ENCODE results near the gene B4GAT1.

Gene B4GAT1

GRCh38 chr11:66330931-66331330, 16.5 kb downstream of the B4GAT1 start:
- Histone ChIP-seq H3K9me3 (ENCODE audit: control insufficient read depth, low read length) (no peaks in the 10 kb centered on the region), H3K79me1 (replicated peaks; ENCODE audit: low read length, poor library complexity, severe bottlenecking) (peaks cover 13% of the 10 kb centered on the region)
- DNase-seq = no peak

GRCh38 chr11:66329165-66329673, 18.2 kb downstream of the B4GAT1 start:
- H3K79me1 ChIP-seq (replicated peaks; ENCODE audit: low read length, poor library complexity, severe bottlenecking) = peaks cover 13% of the 10 kb centered on the region
- no peak overlapping the region for H3K4me3 ChIP-seq (ENCODE audit: insufficient read depth in 1 of 2, low read depth in 1 of 2, low read length in 2 of 2)
- H4K91ac ChIP-seq (ENCODE audit: low read length) = no peak overlapping the region
- H3K4me1 ChIP-seq (ENCODE audit: control insufficient read depth, insufficient read depth, low read depth, low read length) = peaks cover 70% of the 10 kb centered on the region
- H2AK5ac ChIP-seq (ENCODE audit: low read length, severe bottlenecking) = no peak overlapping the region
- no peaks in the 10 kb centered on the region for H3K9me3 ChIP-seq (ENCODE audit: control insufficient read depth, low read length)
- WGBS = 93% methylated on average over 3 of the region's 3 CpGs
- no peak overlapping the region for H3K23ac ChIP-seq (ENCODE audit: low read length in 2 of 2)
- H4K8ac ChIP-seq (ENCODE audit: low read length) = peak overlapping the region; percentile 66
- no peak overlapping the region for H3K4me2 ChIP-seq (ENCODE audit: low read length, poor library complexity, severe bottlenecking)
- peak overlapping the region in 1 of 2 experiments; percentile 11 for H3K18ac ChIP-seq (ENCODE audit: low read depth in 1 of 2, low read length in 2 of 2)
- peak overlapping the region; percentile 85 for H3K9ac ChIP-seq (ENCODE audit: low read length)
- peaks cover 33 to 38% of the 10 kb centered on the region in 2 experiments for H3K36me3 ChIP-seq (ENCODE audit: control insufficient read depth in 1 of 2, insufficient read depth in 2 of 2, low read depth in 1 of 2, low read length in 2 of 2)
- no peak overlapping the region for H3K27ac ChIP-seq (ENCODE audit: low read length, poor library complexity, severe bottlenecking)
- H3K14ac ChIP-seq (ENCODE audit: low read length in 2 of 2) = no peak overlapping the region
- H2AFZ ChIP-seq (ENCODE audit: low read depth, low read length) = no peak overlapping the region
- DNase-seq = no peak
- H2BK120ac ChIP-seq (ENCODE audit: low read depth, low read length) = no peak overlapping the region
- no peaks in the 10 kb centered on the region for H3K27me3 ChIP-seq (ENCODE audit: control insufficient read depth in 1 of 2, insufficient read depth in 1 of 2, low read length in 2 of 2)
- H2BK5ac ChIP-seq (ENCODE audit: low read depth, low read length, poor library complexity, severe bottlenecking) = no peak overlapping the region
- H2BK12ac ChIP-seq (ENCODE audit: low read length in 2 of 2) = no peak overlapping the region
- H3K4ac ChIP-seq (ENCODE audit: low read depth in 1 of 2, low read length in 2 of 2) = no peak overlapping the region
- H2BK15ac ChIP-seq (ENCODE audit: low read depth, poor library complexity, severe bottlenecking) = no peak overlapping the region

More at GRCh38 chr11:66330931-66331330, 16.5 kb downstream of the B4GAT1 start:
- H2AK5ac ChIP-seq (ENCODE audit: low read length, severe bottlenecking) = peak overlapping the region; percentile 58
- peak overlapping the region; percentile 3 for H3K9ac ChIP-seq (ENCODE audit: low read length)
- WGBS = 89% methylated on average over 10 of the region's 10 CpGs
- peaks cover 67% of the 10 kb centered on the region for H3K4me1 ChIP-seq (ENCODE audit: control insufficient read depth, insufficient read depth, low read depth, low read length)
- H2BK120ac ChIP-seq (ENCODE audit: low read depth, low read length) = no peak overlapping the region
- H3K4me3 ChIP-seq (ENCODE audit: insufficient read depth in 1 of 2, low read depth in 1 of 2, low read length in 2 of 2) = no peak overlapping the region
- no peak overlapping the region for H3K27ac ChIP-seq (ENCODE audit: low read length, poor library complexity, severe bottlenecking)
- no peak overlapping the region for H4K8ac ChIP-seq (ENCODE audit: low read length)
- H3K18ac ChIP-seq (ENCODE audit: low read depth in 1 of 2, low read length in 2 of 2) = no peak overlapping the region
- no peak overlapping the region for H2AFZ ChIP-seq (ENCODE audit: low read depth, low read length)
- H4K91ac ChIP-seq (ENCODE audit: low read length) = no peak overlapping the region
- no peak overlapping the region for H3K4me2 ChIP-seq (ENCODE audit: low read length, poor library complexity, severe bottlenecking)
- no peak overlapping the region for H2BK15ac ChIP-seq (ENCODE audit: low read depth, poor library complexity, severe bottlenecking)
- peaks cover 38 to 43% of the 10 kb centered on the region in 2 experiments for H3K36me3 ChIP-seq (ENCODE audit: control insufficient read depth in 1 of 2, insufficient read depth in 2 of 2, low read depth in 1 of 2, low read length in 2 of 2)
- H3K4ac ChIP-seq (ENCODE audit: low read depth in 1 of 2, low read length in 2 of 2) = no peak overlapping the region
- no peak overlapping the region for H2BK12ac ChIP-seq (ENCODE audit: low read length in 2 of 2)
- H3K23ac ChIP-seq (ENCODE audit: low read length in 2 of 2) = no peak overlapping the region
- H2BK5ac ChIP-seq (ENCODE audit: low read depth, low read length, poor library complexity, severe bottlenecking) = no peak overlapping the region
- no peaks in the 10 kb centered on the region for H3K27me3 ChIP-seq (ENCODE audit: control insufficient read depth in 1 of 2, insufficient read depth in 1 of 2, low read length in 2 of 2)
- no peak overlapping the region for H3K14ac ChIP-seq (ENCODE audit: low read length in 2 of 2)

GRCh38 chr11:66328302-66329144, 18.9 kb downstream of the B4GAT1 start:
- Histone ChIP-seq H3K18ac (ENCODE audit: low read depth in 1 of 2, low read length in 2 of 2) (peak overlapping the region; percentile 96), H3K9ac (ENCODE audit: low read length) (peak overlapping the region; percentile 85), H3K4ac (ENCODE audit: low read depth in 1 of 2, low read length in 2 of 2) (peak overlapping the region; percentile 40 to 92), H3K27ac (ENCODE audit: low read length, poor library complexity, severe bottlenecking) (peak overlapping the region; percentile 34), H3K36me3 (ENCODE audit: control insufficient read depth in 1 of 2, insufficient read depth in 2 of 2, low read depth in 1 of 2, low read length in 2 of 2) (peaks cover 26 to 31% of the 10 kb centered on the region in 2 experiments), H3K4me1 (ENCODE audit: control insufficient read depth, insufficient read depth, low read depth, low read length) (peaks cover 63% of the 10 kb centered on the region), H2BK15ac (ENCODE audit: low read depth, poor library complexity, severe bottlenecking) (no peak overlapping the region), H3K27me3 (ENCODE audit: control insufficient read depth in 1 of 2, insufficient read depth in 1 of 2, low read length in 2 of 2) (no peaks in the 10 kb centered on the region), H3K14ac (ENCODE audit: low read length in 2 of 2) (peak overlapping the region in 1 of 2 experiments; percentile 88), H4K8ac (ENCODE audit: low read length) (peak overlapping the region; percentile 88), H2BK12ac (ENCODE audit: low read length in 2 of 2) (peak overlapping the region; percentile 99), H3K23ac (ENCODE audit: low read length in 2 of 2) (no peak overlapping the region), H2AK5ac (ENCODE audit: low read length, severe bottlenecking) (peak overlapping the region; percentile 14), H3K79me1 (replicated peaks; ENCODE audit: low read length, poor library complexity, severe bottlenecking) (peaks cover 13% of the 10 kb centered on the region), H3K4me2 (ENCODE audit: low read length, poor library complexity, severe bottlenecking) (no peak overlapping the region), H2AFZ (ENCODE audit: low read depth, low read length) (no peak overlapping the region), H2BK120ac (ENCODE audit: low read depth, low read length) (peak overlapping the region; percentile 74), H4K91ac (ENCODE audit: low read length) (peak overlapping the region; percentile 98), H3K4me3 (ENCODE audit: insufficient read depth in 1 of 2, low read depth in 1 of 2, low read length in 2 of 2) (peak overlapping the region in 1 of 2 experiments; percentile 60), H2BK5ac (ENCODE audit: low read depth, low read length, poor library complexity, severe bottlenecking) (no peak overlapping the region), H3K9me3 (ENCODE audit: control insufficient read depth, low read length) (no peaks in the 10 kb centered on the region)
- peak; percentile 86 for DNase-seq
- 10% methylated on average over 19 of the region's 19 CpGs for WGBS

GRCh38 chr11:66328031-66328301, 19.5 kb downstream of the B4GAT1 start:
- peaks cover 58% of the 10 kb centered on the region for H3K4me1 ChIP-seq (ENCODE audit: control insufficient read depth, insufficient read depth, low read depth, low read length)
- H3K23ac ChIP-seq (ENCODE audit: low read length in 2 of 2) = no peak overlapping the region
- H3K9ac ChIP-seq (ENCODE audit: low read length) = peak overlapping the region; percentile 85
- peaks cover 13% of the 10 kb centered on the region for H3K79me1 ChIP-seq (replicated peaks; ENCODE audit: low read length, poor library complexity, severe bottlenecking)
- H2BK15ac ChIP-seq (ENCODE audit: low read depth, poor library complexity, severe bottlenecking) = no peak overlapping the region
- peak overlapping the region; percentile 21 for H3K27ac ChIP-seq (ENCODE audit: low read length, poor library complexity, severe bottlenecking)
- 68% methylated on average over 3 of the region's 3 CpGs for WGBS
- H3K18ac ChIP-seq (ENCODE audit: low read depth in 1 of 2, low read length in 2 of 2) = peak overlapping the region; percentile 96
- no peak overlapping the region for H2AFZ ChIP-seq (ENCODE audit: low read depth, low read length)
- H2BK12ac ChIP-seq (ENCODE audit: low read length in 2 of 2) = peak overlapping the region; percentile 99
- H3K27me3 ChIP-seq (ENCODE audit: control insufficient read depth in 1 of 2, insufficient read depth in 1 of 2, low read length in 2 of 2) = no peaks in the 10 kb centered on the region
- H4K8ac ChIP-seq (ENCODE audit: low read length) = peak overlapping the region; percentile 24
- no peaks in the 10 kb centered on the region for H3K9me3 ChIP-seq (ENCODE audit: control insufficient read depth, low read length)
- H2BK5ac ChIP-seq (ENCODE audit: low read depth, low read length, poor library complexity, severe bottlenecking) = no peak overlapping the region
- peak overlapping the region in 1 of 2 experiments; percentile 60 for H3K4me3 ChIP-seq (ENCODE audit: insufficient read depth in 1 of 2, low read depth in 1 of 2, low read length in 2 of 2)
- peak overlapping the region; percentile 51 for H2AK5ac ChIP-seq (ENCODE audit: low read length, severe bottlenecking)
- peak overlapping the region; percentile 98 for H4K91ac ChIP-seq (ENCODE audit: low read length)
- no peak overlapping the region for H3K4me2 ChIP-seq (ENCODE audit: low read length, poor library complexity, severe bottlenecking)
- no peak for DNase-seq
- H2BK120ac ChIP-seq (ENCODE audit: low read depth, low read length) = peak overlapping the region; percentile 65
- H3K4ac ChIP-seq (ENCODE audit: low read depth in 1 of 2, low read length in 2 of 2) = peak overlapping the region; percentile 92 to 95
- H3K14ac ChIP-seq (ENCODE audit: low read length in 2 of 2) = peak overlapping the region in 1 of 2 experiments; percentile 88
- H3K36me3 ChIP-seq (ENCODE audit: control insufficient read depth in 1 of 2, insufficient read depth in 2 of 2, low read depth in 1 of 2, low read length in 2 of 2) = peaks cover 20 to 25% of the 10 kb centered on the region in 2 experiments

All from mesenchymal stem cell (in vitro differentiated cells and primary cell).